HepG2 (cell line): Measurements from ENCODE around the gene MPP3. TPM values are rescaled to one million over a fixed set of nuclear protein-coding genes. Genes with fewer than 3 reads are reported as not detected.
A peak's percentile ranks its signal among the peaks of the same experiment; 100 is the strongest.

Experiments
- CHD4 ChIP-seq: fragments of 200-600 bp; sonication (generic); IDR thresholded peaks from 2 replicates; pipeline ENCODE4 v1.7.0; 2017; ENCODE audit warnings: mild to moderate bottlenecking, low read length, borderline replicate concordance
- ETV5 ChIP-seq: IDR thresholded peaks from 2 replicates; pipeline ENCODE4 v1.6.1; 2018; ENCODE audit warnings: missing biosample characterization, missing genetic modification reagents, inconsistent platforms, borderline replicate concordance
- MAF1 ChIP-seq: sonication (generic); formaldehyde crosslinking; IDR thresholded peaks from 2 replicates; pipeline ENCODE4 v1.5.0; 2020; ENCODE audit warnings: missing genetic modification reagents, borderline replicate concordance
- NKX3-1 ChIP-seq: sonication (generic); formaldehyde crosslinking; IDR thresholded peaks from 2 replicates; pipeline ENCODE4 v1.5.0; 2020; ENCODE audit warnings: missing genetic modification reagents
- PHF20 ChIP-seq: sonication (generic); formaldehyde crosslinking; IDR thresholded peaks from 2 replicates; pipeline ENCODE4 v1.5.0; 2020; ENCODE audit warnings: mild to moderate bottlenecking, missing genetic modification reagents
- RNF2 ChIP-seq: fragments of 450-650 bp; conservative IDR thresholded peaks from 2 replicates; pipeline ENCODE4 v1.6.1; 2016; ENCODE audit warnings: low read depth
- ZNF317 ChIP-seq: sonication (generic); formaldehyde crosslinking; IDR thresholded peaks from 2 replicates; pipeline ENCODE4 v1.5.0; 2020; ENCODE audit warnings: mild to moderate bottlenecking, missing genetic modification reagents
- ZNF350 ChIP-seq: sonication (generic); formaldehyde crosslinking; IDR thresholded peaks from 2 replicates; pipeline ENCODE4 v1.4.0; 2020; ENCODE audit warnings: mild to moderate bottlenecking, low read depth, missing genetic modification reagents, borderline replicate concordance
- ZNF552 ChIP-seq: sonication (generic); formaldehyde crosslinking; IDR thresholded peaks from 2 replicates; pipeline ENCODE4 v1.9.0; 2022; ENCODE audit warnings: missing genetic modification reagents, mild to moderate bottlenecking, borderline replicate concordance
- ZSCAN22 ChIP-seq: sonication (generic); formaldehyde crosslinking; IDR thresholded peaks from 2 replicates; pipeline ENCODE4 v1.4.0; 2020; ENCODE audit warnings: mild to moderate bottlenecking, missing genetic modification reagents
- polyA plus RNA-seq, 8 experiments: library from polyadenylated mRNA; depleted of rRNA in 3 of 8; stranded (reverse) in 7 of 8; unstranded in 1 of 8; fragments of >200 nt; fragmentation: Illumina TruSeq in 4 of 8; extraction: Trizol in 4 of 8; gene quantifications; 2 replicates each; pipeline versions ENCODE4 v1.2.1 to v1.2.3, GENCODE V29; 2011 to 2016; ENCODE audit warnings: low read depth in 4 of 8, missing spikeins in 1 of 8, mixed read lengths in 1 of 8; ENCODE audit not compliant: insufficient read depth in 1 of 8
- total RNA-seq, 5 experiments: library from RNA; depleted of rRNA; stranded (reverse); fragments of >200 nt; fragmentation: Illumina TruSeq; extraction: Trizol; gene quantifications; 2 replicates each; pipeline ENCODE4 v1.2.3, GENCODE V29; 2016; ENCODE audit warnings: low read depth in 1 of 5
- TF ChIP-seq, protein P1 (sequence below): sonication (generic); formaldehyde crosslinking; conservative IDR thresholded peaks from 2 replicates; pipeline ENCODE4 v1.8.0; 2022; ENCODE audit warnings: missing genetic modification reagents
- TF ChIP-seq, protein P2 (sequence below): sonication (generic); formaldehyde crosslinking; IDR thresholded peaks from 2 replicates; pipeline ENCODE4 v1.4.0; 2020; ENCODE audit warnings: missing genetic modification reagents
- TF ChIP-seq, protein P3 (sequence below): sonication (generic); formaldehyde crosslinking; IDR thresholded peaks from 2 replicates; pipeline ENCODE4 v1.4.0; 2020; ENCODE audit warnings: missing genetic modification reagents
- TF ChIP-seq, protein P4 (sequence below): sonication (generic); formaldehyde crosslinking; IDR thresholded peaks from 2 replicates; pipeline ENCODE4 v1.4.0; 2020; ENCODE audit warnings: missing genetic modification reagents
- TF ChIP-seq, protein P5 (sequence below): sonication (generic); formaldehyde crosslinking; IDR thresholded peaks from 2 replicates; pipeline ENCODE4 v1.5.0; 2020; ENCODE audit warnings: missing genetic modification reagents, mild to moderate bottlenecking, borderline replicate concordance
- TF ChIP-seq, protein P6 (sequence below): sonication (generic); formaldehyde crosslinking; IDR thresholded peaks from 2 replicates; pipeline ENCODE4 v1.5.0; 2020; ENCODE audit warnings: mild to moderate bottlenecking, missing genetic modification reagents, moderate library complexity
- TF ChIP-seq, protein P7 (sequence below): sonication (generic); formaldehyde crosslinking; IDR thresholded peaks from 2 replicates; pipeline ENCODE4 v1.8.0; 2022; ENCODE audit warnings: missing genetic modification reagents, mild to moderate bottlenecking, inconsistent platforms, borderline replicate concordance
- TF ChIP-seq, protein P8 (sequence below): sonication (generic); formaldehyde crosslinking; conservative IDR thresholded peaks from 2 replicates; pipeline ENCODE4 v1.4.0; 2020; ENCODE audit warnings: missing genetic modification reagents

MPP3 gene
- total and polyA plus RNA-seq, 2 of the 13 experiments (the other 11 are each of a cell fraction or from before 2014, with no cell fraction given), result 0.91 to 1.8 TPM

DNA sequence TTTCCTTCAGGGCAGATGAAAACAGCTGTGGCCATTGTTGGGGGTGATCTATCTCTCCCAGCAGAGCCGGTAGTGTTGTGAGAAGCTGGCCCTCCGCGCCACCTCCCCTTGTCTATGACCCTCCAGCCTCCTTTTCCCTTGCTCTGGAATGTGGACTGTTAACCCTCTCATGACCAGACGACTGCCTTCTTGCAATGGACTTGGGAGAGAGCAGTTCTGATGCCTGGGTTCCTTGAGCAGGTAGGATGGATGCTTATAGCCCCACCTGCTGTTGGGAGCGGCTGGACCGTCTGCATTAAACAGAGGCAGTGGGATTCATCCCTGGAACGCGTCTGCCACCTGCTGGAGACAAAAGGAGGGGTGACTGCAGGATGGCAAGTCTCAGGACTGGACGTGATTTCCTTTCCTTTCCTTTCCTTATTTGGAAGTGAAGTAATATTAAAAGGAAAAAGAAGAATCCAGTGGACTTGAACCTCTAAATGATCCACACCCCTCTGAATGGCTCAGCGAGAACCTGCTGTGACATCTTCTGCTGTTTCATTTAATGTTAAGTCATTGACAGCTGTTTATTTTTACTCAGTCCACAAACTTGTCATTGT, 72.6 kb downstream of the MPP3 start (continued):
- TF ChIP-seq, protein P1, sequence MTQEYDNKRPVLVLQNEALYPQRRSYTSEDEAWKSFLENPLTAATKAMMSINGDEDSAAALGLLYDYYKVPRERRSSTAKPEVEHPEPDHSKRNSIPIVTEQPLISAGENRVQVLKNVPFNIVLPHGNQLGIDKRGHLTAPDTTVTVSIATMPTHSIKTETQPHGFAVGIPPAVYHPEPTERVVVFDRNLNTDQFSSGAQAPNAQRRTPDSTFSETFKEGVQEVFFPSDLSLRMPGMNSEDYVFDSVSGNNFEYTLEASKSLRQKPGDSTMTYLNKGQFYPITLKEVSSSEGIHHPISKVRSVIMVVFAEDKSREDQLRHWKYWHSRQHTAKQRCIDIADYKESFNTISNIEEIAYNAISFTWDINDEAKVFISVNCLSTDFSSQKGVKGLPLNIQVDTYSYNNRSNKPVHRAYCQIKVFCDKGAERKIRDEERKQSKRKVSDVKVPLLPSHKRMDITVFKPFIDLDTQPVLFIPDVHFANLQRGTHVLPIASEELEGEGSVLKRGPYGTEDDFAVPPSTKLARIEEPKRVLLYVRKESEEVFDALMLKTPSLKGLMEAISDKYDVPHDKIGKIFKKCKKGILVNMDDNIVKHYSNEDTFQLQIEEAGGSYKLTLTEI, result no peak
- no peak for TF ChIP-seq NKX3-1 (CRISPR knock-in tag)
- TF ChIP-seq, protein P2, sequence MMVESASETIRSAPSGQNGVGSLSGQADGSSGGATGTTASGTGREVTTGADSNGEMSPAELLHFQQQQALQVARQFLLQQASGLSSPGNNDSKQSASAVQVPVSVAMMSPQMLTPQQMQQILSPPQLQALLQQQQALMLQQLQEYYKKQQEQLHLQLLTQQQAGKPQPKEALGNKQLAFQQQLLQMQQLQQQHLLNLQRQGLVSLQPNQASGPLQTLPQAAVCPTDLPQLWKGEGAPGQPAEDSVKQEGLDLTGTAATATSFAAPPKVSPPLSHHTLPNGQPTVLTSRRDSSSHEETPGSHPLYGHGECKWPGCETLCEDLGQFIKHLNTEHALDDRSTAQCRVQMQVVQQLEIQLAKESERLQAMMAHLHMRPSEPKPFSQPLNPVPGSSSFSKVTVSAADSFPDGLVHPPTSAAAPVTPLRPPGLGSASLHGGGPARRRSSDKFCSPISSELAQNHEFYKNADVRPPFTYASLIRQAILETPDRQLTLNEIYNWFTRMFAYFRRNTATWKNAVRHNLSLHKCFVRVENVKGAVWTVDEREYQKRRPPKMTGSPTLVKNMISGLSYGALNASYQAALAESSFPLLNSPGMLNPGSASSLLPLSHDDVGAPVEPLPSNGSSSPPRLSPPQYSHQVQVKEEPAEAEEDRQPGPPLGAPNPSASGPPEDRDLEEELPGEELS (CRISPR knock-in tag), result no peak
- TF ChIP-seq, protein P3, sequence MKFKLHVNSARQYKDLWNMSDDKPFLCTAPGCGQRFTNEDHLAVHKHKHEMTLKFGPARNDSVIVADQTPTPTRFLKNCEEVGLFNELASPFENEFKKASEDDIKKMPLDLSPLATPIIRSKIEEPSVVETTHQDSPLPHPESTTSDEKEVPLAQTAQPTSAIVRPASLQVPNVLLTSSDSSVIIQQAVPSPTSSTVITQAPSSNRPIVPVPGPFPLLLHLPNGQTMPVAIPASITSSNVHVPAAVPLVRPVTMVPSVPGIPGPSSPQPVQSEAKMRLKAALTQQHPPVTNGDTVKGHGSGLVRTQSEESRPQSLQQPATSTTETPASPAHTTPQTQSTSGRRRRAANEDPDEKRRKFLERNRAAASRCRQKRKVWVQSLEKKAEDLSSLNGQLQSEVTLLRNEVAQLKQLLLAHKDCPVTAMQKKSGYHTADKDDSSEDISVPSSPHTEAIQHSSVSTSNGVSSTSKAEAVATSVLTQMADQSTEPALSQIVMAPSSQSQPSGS, result peak; percentile 82
- peak; percentile 76; the same call in 1 of the 2 replicates for TF ChIP-seq ZNF350 (CRISPR knock-in tag)
- no peak for TF ChIP-seq MAF1 (CRISPR knock-in tag)
- peak; percentile 57 for TF ChIP-seq RNF2
- TF ChIP-seq, protein P4, sequence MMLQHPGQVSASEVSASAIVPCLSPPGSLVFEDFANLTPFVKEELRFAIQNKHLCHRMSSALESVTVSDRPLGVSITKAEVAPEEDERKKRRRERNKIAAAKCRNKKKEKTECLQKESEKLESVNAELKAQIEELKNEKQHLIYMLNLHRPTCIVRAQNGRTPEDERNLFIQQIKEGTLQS (CRISPR knock-in tag), result no peak
- TF ChIP-seq ZNF552, result no peak
- TF ChIP-seq PHF20, result no peak
- TF ChIP-seq, protein P5, sequence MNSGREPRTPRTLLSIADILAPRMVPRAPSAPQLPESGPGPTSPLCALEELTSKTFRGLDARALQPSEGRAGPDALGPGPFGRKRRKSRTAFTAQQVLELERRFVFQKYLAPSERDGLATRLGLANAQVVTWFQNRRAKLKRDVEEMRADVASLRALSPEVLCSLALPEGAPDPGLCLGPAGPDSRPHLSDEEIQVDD, result no peak
- peak; percentile 54 for TF ChIP-seq ETV5 (CRISPR knock-in tag)
- TF ChIP-seq, protein P6, sequence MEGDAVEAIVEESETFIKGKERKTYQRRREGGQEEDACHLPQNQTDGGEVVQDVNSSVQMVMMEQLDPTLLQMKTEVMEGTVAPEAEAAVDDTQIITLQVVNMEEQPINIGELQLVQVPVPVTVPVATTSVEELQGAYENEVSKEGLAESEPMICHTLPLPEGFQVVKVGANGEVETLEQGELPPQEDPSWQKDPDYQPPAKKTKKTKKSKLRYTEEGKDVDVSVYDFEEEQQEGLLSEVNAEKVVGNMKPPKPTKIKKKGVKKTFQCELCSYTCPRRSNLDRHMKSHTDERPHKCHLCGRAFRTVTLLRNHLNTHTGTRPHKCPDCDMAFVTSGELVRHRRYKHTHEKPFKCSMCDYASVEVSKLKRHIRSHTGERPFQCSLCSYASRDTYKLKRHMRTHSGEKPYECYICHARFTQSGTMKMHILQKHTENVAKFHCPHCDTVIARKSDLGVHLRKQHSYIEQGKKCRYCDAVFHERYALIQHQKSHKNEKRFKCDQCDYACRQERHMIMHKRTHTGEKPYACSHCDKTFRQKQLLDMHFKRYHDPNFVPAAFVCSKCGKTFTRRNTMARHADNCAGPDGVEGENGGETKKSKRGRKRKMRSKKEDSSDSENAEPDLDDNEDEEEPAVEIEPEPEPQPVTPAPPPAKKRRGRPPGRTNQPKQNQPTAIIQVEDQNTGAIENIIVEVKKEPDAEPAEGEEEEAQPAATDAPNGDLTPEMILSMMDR (CRISPR knock-in tag), result peak; percentile 100
- no peak for TF ChIP-seq CHD4
- no peak for TF ChIP-seq ZNF317 (CRISPR knock-in tag)
- no peak for TF ChIP-seq ZSCAN22 (CRISPR knock-in tag)
- TF ChIP-seq, protein P7, sequence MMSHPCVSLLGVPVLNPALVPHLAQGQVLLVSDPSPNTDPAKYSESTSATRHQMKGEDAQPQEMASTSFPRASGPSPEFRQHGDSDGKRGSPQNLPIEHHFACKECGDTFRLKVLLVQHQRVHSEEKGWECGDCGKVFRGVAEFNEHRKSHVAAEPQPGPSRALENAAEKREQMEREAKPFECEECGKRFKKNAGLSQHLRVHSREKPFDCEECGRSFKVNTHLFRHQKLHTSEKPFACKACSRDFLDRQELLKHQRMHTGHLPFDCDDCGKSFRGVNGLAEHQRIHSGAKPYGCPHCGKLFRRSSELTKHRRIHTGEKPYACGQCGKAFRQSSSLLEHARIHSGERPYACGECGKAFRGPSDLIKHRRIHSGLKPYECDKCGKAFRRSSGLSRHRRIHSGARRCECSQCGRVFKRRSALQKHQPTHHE (CRISPR knock-in tag), result no peak
- TF ChIP-seq, protein P8, sequence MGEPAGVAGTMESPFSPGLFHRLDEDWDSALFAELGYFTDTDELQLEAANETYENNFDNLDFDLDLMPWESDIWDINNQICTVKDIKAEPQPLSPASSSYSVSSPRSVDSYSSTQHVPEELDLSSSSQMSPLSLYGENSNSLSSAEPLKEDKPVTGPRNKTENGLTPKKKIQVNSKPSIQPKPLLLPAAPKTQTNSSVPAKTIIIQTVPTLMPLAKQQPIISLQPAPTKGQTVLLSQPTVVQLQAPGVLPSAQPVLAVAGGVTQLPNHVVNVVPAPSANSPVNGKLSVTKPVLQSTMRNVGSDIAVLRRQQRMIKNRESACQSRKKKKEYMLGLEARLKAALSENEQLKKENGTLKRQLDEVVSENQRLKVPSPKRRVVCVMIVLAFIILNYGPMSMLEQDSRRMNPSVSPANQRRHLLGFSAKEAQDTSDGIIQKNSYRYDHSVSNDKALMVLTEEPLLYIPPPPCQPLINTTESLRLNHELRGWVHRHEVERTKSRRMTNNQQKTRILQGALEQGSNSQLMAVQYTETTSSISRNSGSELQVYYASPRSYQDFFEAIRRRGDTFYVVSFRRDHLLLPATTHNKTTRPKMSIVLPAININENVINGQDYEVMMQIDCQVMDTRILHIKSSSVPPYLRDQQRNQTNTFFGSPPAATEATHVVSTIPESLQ (CRISPR knock-in tag), result peak; percentile 87; the same call in 1 of the 2 replicates
